ENCODE measurements around the gene RGL1.

DNA sequence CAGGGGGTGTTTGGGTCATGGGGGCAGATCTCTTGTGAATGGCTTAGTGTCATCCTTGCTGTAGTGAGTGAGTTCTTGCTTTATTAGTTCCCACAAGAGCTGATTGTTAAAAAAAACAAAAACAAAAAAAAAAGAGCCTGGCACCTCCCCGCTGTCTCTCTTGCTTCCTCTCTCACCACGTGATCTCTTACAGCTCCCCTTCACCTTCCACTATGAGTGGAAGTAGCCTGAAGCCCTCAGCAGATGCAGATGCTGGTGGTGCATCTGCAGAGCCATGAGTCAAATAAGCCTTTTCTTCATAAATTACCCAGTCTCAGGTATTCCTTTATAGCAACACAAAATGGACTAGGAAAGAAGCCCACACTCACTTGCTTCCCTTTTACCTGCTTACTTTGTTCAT, 17.2 kb upstream of the RGL1 start:
- TF ChIP-seq, protein P1, sequence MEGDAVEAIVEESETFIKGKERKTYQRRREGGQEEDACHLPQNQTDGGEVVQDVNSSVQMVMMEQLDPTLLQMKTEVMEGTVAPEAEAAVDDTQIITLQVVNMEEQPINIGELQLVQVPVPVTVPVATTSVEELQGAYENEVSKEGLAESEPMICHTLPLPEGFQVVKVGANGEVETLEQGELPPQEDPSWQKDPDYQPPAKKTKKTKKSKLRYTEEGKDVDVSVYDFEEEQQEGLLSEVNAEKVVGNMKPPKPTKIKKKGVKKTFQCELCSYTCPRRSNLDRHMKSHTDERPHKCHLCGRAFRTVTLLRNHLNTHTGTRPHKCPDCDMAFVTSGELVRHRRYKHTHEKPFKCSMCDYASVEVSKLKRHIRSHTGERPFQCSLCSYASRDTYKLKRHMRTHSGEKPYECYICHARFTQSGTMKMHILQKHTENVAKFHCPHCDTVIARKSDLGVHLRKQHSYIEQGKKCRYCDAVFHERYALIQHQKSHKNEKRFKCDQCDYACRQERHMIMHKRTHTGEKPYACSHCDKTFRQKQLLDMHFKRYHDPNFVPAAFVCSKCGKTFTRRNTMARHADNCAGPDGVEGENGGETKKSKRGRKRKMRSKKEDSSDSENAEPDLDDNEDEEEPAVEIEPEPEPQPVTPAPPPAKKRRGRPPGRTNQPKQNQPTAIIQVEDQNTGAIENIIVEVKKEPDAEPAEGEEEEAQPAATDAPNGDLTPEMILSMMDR (IDR thresholded peaks at IDR 0.05), result no peak
- no peak for TF ChIP-seq POLR2A (IDR thresholded peaks at IDR 0.05)

Measured in lower leg skin (tissue), 3 donors.